BLaER1 (cell line): Measurements from ENCODE around the gene TMEM108.

Source experiments
- H3K27ac ChIP-seq: shearing (Covaris generic); formaldehyde crosslinking; 2 replicates; pipeline ENCODE4 v1.8.1; 2022
- H3K27me3 ChIP-seq: shearing (Covaris generic); formaldehyde crosslinking; 2 replicates; pipeline ENCODE4 v1.8.1; 2022
- H3K36me3 ChIP-seq: shearing (Covaris generic); formaldehyde crosslinking; 2 replicates; pipeline ENCODE4 v1.8.1; 2022
- H3K4me1 ChIP-seq: shearing (Covaris generic); formaldehyde crosslinking; 2 replicates; pipeline ENCODE4 v1.8.1; 2022
- H3K4me2 ChIP-seq: shearing (Covaris generic); formaldehyde crosslinking; 2 replicates; pipeline ENCODE4 v1.8.1; 2022
- H3K4me3 ChIP-seq: shearing (Covaris generic); formaldehyde crosslinking; 2 replicates; pipeline ENCODE4 v1.8.1; 2022
- H3K9ac ChIP-seq: shearing (Covaris generic); formaldehyde crosslinking; 2 replicates; pipeline ENCODE4 v1.8.1; 2022
- H3K9me3 ChIP-seq: shearing (Covaris generic); formaldehyde crosslinking; 2 replicates; pipeline ENCODE4 v1.8.1; 2022
- H4K20me1 ChIP-seq: shearing (Covaris generic); formaldehyde crosslinking; 2 replicates; pipeline ENCODE4 v1.8.1; 2022
- Cebpa-rat ChIP-seq: shearing (Covaris generic); IDR thresholded peaks from 2 replicates; pipeline ENCODE4 v1.8.1; 2022

The TMEM108 gene

DNA sequence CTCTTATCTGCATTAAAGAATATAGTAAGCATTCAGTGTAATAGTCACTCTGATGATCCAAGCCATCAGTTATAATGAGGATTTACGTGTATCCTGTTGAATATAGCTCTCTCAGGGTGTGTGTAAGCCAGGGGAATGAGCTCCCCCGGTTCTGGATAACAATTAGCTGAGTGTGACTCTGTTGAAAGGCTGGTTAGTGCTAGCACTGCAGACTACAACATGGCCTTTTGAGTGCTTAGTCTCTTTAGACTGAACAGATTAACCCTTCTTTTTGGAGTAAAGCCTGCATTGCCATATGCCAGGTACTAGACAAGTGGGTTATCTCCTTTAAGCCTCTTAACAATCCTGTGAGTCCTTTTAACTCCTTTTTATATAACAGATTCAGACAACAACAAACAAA is 119.5 kb downstream of the TMEM108 start:
- no peak for TF ChIP-seq Cebpa-rat
- Histone ChIP-seq H3K27ac (no peak overlapping the region), H3K4me1 (no peaks in the 10 kb centered on the region), H3K4me3 (no peak overlapping the region), H3K9me3 (peaks cover 5% of the 10 kb centered on the region), H3K9ac (no peak overlapping the region), H3K36me3 (no peaks in the 10 kb centered on the region), H4K20me1 (no peaks in the 10 kb centered on the region), H3K4me2 (no peak overlapping the region), H3K27me3 (no peaks in the 10 kb centered on the region)

GRCh38 chr3:133158686-133159085 is 120.5 kb downstream of the TMEM108 start:
- H3K27ac ChIP-seq, result no peak overlapping the region
- no peaks in the 10 kb centered on the region for H3K27me3 ChIP-seq
- no peaks in the 10 kb centered on the region for H4K20me1 ChIP-seq
- H3K9me3 ChIP-seq, result peaks cover 5% of the 10 kb centered on the region
- H3K36me3 ChIP-seq, result no peaks in the 10 kb centered on the region
- no peak overlapping the region for H3K4me3 ChIP-seq
- no peak overlapping the region for H3K9ac ChIP-seq
- TF ChIP-seq Cebpa-rat, result no peak
- no peak overlapping the region for H3K4me2 ChIP-seq
- no peaks in the 10 kb centered on the region for H3K4me1 ChIP-seq

DNA sequence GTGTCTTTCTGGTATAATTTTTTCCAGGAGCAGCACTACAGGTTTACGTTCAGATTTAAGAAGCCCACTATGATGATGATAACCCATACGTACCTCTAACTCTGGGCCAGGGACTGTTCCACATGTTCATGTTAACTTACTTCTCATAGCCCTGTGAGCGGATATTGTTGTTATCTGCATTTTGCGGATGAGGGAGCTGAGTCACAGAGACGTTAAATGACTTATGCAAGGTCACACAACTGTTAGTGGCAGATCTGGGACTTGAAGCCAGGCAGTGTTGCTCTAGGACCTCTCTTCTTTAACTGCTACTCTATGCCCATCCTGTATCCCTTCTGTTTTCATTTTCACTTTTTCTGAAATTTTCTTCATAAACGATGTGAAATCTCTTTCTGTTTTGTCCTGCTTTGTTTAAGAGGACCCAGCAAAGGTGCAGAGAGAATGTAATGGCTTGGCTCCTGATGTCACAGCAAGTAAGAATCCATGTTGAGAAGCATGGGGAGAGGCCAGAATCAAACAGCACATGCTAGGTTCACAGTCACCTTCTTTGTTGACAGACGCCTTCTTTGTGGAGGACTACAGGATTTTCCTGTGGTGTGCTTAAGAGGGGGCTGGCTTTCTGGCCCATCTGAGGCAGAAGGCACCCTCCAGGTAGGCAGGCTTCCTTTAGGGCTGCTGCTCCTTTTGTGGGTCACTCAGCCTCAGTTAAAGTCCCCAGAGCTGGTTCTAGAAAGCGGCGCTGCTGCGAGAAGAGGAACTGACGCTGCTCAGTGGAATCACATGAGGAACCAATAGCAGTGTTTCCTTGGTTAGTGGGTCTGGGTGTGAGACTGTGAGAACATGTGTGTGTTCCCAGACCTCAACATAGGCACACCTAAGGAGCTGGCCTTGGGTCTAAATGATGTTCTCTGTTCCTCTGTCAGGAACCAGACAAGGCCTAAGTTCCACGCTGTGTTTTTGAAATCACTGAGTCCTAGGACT is 121.6 kb downstream of the TMEM108 start:
- Histone ChIP-seq H3K27ac (no peak overlapping the region), H3K4me1 (no peaks in the 10 kb centered on the region), H4K20me1 (no peaks in the 10 kb centered on the region), H3K4me3 (no peak overlapping the region), H3K27me3 (no peaks in the 10 kb centered on the region), H3K36me3 (no peaks in the 10 kb centered on the region), H3K9me3 (peaks cover 5% of the 10 kb centered on the region), H3K9ac (no peak overlapping the region), H3K4me2 (no peak overlapping the region)
- no peak for TF ChIP-seq Cebpa-rat

GRCh38 chr3:133161656-133162055 is 123.5 kb downstream of the TMEM108 start:
- H3K36me3 ChIP-seq, result no peaks in the 10 kb centered on the region
- H4K20me1 ChIP-seq, result no peaks in the 10 kb centered on the region
- H3K9ac ChIP-seq, result no peak overlapping the region
- no peak for TF ChIP-seq Cebpa-rat
- H3K27me3 ChIP-seq, result no peaks in the 10 kb centered on the region
- H3K9me3 ChIP-seq, result peaks cover 3% of the 10 kb centered on the region
- no peak overlapping the region for H3K4me3 ChIP-seq
- no peak overlapping the region for H3K4me2 ChIP-seq
- H3K4me1 ChIP-seq, result no peaks in the 10 kb centered on the region
- H3K27ac ChIP-seq, result no peak overlapping the region

- TF ChIP-seq Cebpa-rat, result no peak
- Histone ChIP-seq H3K36me3 (no peaks in the 10 kb centered on the region), H3K9me3 (peaks cover 9% of the 10 kb centered on the region), H3K4me2 (no peak overlapping the region), H3K27ac (no peak overlapping the region), H3K4me1 (no peaks in the 10 kb centered on the region), H4K20me1 (no peaks in the 10 kb centered on the region), H3K9ac (no peak overlapping the region), H3K4me3 (no peak overlapping the region), H3K27me3 (no peaks in the 10 kb centered on the region)
Observed at GRCh38 chr3:133162265-133162664, 124.1 kb downstream of the TMEM108 start.

DNA sequence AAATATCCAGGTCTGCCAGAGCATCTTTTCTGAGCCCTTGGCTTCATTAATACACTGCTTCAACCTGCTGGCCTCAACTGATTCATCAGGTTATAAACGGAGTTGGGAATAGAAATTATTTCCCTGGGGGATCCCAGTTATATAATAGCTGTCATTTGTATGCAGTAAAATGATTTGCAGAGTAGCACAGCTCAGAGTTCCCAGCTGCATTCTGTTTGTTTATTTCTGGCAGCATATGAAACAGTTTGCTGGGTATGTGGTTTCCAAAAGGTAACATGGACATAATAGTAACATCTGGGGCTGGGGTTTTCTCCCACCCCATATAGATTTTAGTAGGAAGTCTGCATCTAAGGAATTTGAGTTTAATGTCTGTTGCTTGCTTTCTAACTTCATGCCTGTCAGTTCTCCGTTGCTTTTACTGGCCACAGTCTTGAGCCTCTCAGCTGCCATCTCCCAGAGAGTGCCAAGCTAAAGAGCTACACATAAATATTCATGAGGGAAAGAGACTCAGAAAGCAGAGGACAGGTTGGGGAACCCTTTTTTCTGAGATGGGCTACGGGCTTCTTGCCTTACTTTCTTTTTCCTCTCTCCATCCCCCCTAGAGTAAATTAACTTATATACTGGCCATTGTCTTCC is 124.6 kb downstream of the TMEM108 start:
- Histone ChIP-seq H3K36me3 (no peaks in the 10 kb centered on the region), H3K4me1 (no peaks in the 10 kb centered on the region), H3K9ac (no peak overlapping the region), H4K20me1 (no peaks in the 10 kb centered on the region), H3K27ac (no peak overlapping the region), H3K4me2 (no peak overlapping the region), H3K4me3 (no peak overlapping the region), H3K27me3 (no peaks in the 10 kb centered on the region), H3K9me3 (peaks cover 14% of the 10 kb centered on the region)
- no peak for TF ChIP-seq Cebpa-rat

- Histone ChIP-seq H4K20me1 (no peaks in the 10 kb centered on the region), H3K27ac (no peak overlapping the region), H3K9me3 (peaks cover 22% of the 10 kb centered on the region), H3K27me3 (no peaks in the 10 kb centered on the region), H3K4me3 (no peak overlapping the region), H3K9ac (no peak overlapping the region), H3K4me1 (peaks cover 7% of the 10 kb centered on the region), H3K4me2 (no peak overlapping the region), H3K36me3 (no peaks in the 10 kb centered on the region)
- TF ChIP-seq Cebpa-rat, result no peak
Observed at GRCh38 chr3:133167340-133168024, 129.3 kb downstream of the TMEM108 start.

DNA sequence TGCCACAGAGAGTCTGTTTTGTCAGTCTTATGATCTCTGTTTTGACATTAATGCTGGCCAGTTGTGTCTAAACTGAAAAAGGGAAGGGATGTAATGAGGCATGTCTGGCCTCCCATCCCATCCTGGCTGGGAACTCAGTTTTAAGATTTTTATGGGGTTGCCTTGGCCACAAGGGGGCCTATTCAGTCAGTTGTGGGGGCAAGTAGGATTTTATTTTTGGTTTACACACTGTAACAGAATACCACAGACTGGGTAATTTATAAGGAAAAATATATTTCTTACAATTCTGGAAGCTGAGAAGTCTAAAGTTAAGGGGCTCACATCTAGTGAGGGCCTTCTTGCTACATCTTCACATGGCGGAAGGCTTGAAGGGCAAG is 129.8 kb downstream of the TMEM108 start:
- no peak overlapping the region for H3K9ac ChIP-seq
- H3K4me2 ChIP-seq, result no peak overlapping the region
- no peak for TF ChIP-seq Cebpa-rat
- H3K36me3 ChIP-seq, result no peaks in the 10 kb centered on the region
- H3K9me3 ChIP-seq, result peaks cover 22% of the 10 kb centered on the region
- H3K4me3 ChIP-seq, result no peak overlapping the region
- H3K4me1 ChIP-seq, result peaks cover 7% of the 10 kb centered on the region
- H3K27me3 ChIP-seq, result no peaks in the 10 kb centered on the region
- no peaks in the 10 kb centered on the region for H4K20me1 ChIP-seq
- no peak overlapping the region for H3K27ac ChIP-seq

DNA sequence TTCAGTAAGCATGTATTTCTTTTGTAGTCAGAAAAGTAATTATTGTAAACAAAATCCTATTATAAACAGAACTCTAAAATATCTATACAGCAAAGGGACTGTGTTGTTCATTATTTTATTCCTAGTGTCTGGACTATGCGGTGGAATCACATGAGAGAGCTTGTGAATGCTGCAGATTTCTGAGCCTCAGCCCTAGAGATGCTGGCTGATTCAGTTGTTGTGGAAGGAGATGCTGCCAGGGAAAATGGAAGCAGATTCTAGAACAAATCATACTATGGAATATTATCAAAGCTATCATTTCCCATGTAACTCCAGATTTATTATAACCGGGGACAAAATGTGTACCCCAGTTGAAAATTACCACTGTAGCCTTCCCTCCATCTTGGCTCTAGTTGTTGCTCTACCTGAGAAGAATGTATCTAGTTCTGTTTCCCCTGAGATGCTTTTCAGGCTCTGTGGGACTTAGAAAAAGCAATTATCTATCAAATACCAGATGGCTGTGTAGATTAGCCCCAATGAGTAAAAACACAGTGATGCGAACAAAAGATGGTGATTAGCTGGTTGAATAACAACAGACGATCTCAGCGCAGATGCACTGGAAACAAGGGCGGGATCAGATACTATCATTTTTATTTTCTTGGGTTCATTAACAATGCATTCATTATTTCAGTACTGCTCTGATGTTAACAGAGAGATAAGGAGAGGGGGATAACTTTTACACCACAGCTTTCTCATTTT is 131.3 kb downstream of the TMEM108 start:
- Histone ChIP-seq H3K27ac (no peak overlapping the region), H4K20me1 (no peaks in the 10 kb centered on the region), H3K4me1 (peaks cover 7% of the 10 kb centered on the region), H3K9ac (no peak overlapping the region), H3K4me2 (no peak overlapping the region), H3K4me3 (no peak overlapping the region), H3K36me3 (no peaks in the 10 kb centered on the region), H3K9me3 (peaks cover 30% of the 10 kb centered on the region), H3K27me3 (no peaks in the 10 kb centered on the region)
- TF ChIP-seq Cebpa-rat, result no peak
